SIG-M5 treated with dmso at 0.1 percent for 504 hours (cell line): ENCODE measurements around the gene MBNL1.
"Not testable (repeated sequence)": the region's sequence is repeated elsewhere in the genome, so short reads cannot be mapped to it uniquely, and the experiment has no call there.

Experiments used
- DNase-seq: peaks from one replicate; lab custom pipeline; 2025; ENCODE audit not compliant: unreplicated experiment; lab: John Stamatoyannopoulos, UW

The MBNL1 gene

GRCh38 chr3:152345233-152345632 is 76.5 kb downstream of the MBNL1 start:
- DNase-seq: no peak

- no peak for DNase-seq
Measured at GRCh38 chr3:152346058-152346457, 77.3 kb downstream of the MBNL1 start.

- DNase-seq: no peak
Measured at GRCh38 chr3:152346740-152347139, 78.0 kb downstream of the MBNL1 start.

DNA sequence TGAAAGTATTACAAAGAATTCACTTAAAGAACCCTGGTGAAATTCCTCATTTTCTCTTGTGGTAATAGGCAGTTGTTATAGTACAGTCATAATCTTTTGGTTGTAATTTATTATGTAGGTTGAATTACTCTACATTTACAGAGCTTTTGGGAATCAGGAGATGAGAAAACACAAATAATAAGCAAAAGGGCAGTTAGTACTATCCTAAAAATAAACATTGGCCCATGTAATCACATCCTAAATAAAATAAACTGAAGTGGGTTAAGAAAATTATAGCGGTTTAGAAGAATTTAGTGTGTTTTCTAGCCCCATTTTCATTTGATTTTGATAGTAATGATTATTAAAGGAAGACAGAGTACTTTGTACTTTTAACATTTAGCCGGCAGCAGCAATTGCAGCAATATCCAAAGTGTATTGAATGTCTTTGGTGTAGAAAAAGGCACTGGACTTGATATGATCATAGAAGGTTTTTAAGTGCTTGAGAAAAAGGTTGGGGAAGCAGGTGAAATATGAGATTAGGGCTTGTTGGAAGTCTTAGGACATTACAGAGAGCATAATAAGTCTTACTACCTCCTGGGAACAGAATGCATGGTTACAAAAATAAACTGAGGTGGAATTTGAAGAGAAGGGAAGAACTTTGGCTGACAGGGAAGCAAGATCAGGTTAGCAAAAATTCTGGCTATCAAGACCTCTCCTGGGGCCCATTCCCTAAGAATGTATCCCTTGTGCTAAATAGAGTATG is 79.9 kb downstream of the MBNL1 start:
- no peak for DNase-seq

GRCh38 chr3:152349392-152349791 is 80.7 kb downstream of the MBNL1 start:
- no peak for DNase-seq

- no peak for DNase-seq
Measured at GRCh38 chr3:152350139-152350538, 81.4 kb downstream of the MBNL1 start.

DNA sequence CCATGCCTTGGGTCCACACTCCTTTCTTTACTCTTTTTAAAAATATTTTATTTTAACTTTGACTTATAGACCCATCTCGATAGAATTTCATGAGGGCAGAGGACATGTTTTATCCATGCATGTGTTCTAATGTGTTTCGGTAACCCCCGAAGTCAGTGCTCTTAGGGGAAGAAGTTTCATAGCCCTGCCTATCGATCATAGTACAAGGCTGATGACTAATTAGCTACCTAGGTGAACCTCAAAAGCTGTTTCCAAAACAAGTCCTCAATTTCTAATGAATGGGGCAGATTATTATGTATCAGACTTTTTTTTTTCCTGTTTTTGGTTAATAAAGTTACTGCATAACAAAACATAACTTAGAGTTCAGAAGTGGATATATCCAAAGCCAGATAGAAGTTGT is 82.0 kb downstream of the MBNL1 start:
- DNase-seq: no peak

DNA sequence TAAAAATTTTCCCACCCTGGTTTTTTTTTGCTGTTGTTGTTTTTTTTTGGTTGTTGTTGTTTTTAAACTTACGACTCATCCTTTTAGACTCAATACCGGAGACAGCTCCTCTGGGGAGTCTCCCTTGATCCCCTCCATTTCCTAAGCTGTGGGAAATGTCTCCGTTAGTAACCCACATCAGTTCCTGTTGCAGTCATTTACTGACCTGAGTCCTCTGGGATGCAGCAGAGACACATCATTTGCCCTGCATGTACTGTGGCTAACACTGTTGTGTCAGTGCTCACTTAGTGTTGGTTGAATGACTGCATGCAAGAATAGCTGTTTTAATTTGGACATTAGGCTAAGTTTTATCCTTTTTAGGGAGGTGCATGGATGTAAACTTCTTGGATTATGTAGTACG is 83.8 kb downstream of the MBNL1 start:
- DNase-seq: no peak

DNA sequence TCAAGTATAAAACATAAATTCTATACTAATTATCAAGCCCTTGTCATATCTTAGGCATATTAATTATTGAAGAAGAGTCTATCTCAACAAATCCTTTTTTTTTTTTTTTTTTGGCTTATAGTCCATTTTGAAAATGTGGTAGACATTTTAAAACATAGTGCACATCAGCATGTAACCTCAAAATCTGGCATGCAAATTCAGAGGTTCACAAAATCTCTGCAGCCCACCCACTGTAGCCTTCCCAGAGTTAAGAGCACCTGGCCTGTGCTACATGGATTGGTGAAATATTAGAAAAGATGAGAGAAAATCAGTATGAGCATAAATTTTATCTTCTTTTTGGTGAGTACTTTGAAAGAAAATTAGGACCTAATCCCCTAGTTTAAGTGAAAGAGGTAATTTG is 84.8 kb downstream of the MBNL1 start:
- DNase-seq: no peak

DNA sequence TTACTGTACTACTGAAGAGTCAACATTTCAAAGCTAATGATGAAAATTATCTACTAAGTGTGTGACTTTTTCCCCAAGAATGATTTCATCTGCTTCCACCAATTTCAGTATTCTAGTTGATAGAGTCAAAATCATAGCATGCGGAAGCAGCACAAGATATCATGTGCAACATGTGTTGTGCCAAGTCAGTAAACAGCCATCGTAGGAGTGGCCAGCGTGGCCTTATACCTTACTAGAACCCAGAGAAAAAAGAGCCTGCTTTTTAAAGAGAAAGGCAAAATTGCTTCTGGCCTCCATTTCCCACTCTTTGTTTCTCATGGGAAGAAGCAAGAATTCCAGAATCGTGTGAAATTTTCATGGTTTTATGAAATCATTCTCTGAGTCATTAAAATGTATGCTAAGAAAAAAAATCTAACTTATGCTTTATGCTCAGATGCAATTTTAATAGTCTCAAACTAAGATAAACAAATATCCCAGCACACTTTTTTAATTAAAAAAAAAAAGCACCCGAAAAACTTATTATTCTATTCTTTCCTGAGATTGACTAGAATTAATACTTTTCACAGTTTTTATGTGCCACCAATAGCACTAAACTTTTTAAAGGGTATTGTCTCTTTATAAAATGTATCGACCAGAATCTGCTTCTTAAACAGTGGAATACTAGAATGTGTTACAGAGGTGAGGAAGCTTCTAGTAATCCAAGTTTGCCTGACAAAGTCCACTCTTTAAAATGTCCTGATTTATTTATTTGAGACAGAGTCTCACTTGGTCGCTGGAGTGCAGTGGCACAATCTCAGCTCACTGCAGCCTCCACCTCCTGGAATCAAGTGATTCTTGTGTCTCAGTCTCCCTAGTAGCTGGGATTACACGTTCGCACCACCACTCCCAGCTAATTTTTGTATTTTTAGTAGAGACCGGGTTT is 87.3 kb downstream of the MBNL1 start:
- no peak for DNase-seq

GRCh38 chr3:152356870-152357276 is 88.1 kb downstream of the MBNL1 start:
- no peak for DNase-seq

- DNase-seq: no peak
Measured at GRCh38 chr3:152357587-152357986, 88.9 kb downstream of the MBNL1 start.

DNA sequence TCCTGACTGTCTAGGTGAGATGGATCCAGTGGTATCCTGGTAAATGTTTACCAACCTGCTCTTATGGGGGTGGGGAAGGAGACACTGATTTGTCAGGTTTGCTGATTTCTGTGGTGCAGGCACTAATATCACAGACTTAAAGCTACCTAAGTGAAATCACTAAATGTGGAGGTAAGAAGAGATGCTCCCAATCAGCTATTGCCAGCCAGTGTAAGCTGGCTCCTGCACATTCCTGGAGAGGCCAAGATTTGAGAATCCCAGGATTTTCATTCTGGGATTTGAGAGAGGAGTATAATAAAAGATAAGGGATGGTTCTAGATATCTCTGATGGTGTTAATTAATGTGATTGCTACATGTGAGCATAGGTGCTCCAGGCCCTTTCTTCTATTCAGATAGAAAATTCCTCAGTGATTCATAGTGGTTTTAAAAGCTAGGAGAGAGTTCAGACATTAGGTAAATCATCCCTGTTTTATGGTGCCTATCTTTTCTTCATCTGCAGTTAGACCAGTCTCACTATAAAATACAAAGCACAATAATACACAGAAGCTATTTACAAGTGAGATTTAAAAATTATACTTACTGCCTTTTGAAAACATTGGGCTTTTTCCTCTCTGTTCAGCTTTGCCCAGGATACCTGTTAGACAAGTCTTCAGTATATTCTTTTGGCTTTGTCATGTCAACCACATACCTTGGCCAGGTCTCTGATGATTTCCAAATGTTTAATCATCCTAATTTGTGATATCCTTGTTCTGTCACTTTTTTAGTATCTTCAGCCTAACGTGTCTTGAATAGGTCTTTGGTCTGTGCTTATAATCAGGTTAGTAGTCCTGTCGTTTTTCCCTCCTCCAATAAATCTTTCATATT is 90.9 kb downstream of the MBNL1 start:
- DNase-seq: peak; percentile 64

GRCh38 chr3:152360302-152360701 is 91.6 kb downstream of the MBNL1 start:
- DNase-seq: no peak

DNA sequence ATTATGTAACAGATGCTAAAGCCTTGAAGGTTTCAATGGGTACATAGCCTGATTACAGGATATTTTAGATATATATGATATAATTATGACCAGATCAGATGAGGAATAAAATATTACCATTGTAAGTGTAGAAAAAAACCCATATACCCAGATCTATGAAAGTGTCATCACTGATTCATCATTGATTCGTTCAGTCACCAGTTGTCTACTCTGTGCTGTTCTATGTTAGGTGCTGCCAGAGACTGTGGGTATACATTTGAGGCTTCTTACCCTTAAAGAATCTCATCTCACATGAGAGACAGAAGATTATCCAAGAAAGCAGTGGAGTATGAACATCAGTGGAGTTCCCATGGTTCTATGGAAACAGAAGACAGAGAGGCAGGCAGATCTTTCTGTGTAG is 92.2 kb downstream of the MBNL1 start:
- no peak for DNase-seq

- no peak for DNase-seq
Measured at GRCh38 chr3:152362086-152362485, 93.4 kb downstream of the MBNL1 start.

GRCh38 chr3:152364237-152364636 is 95.5 kb downstream of the MBNL1 start:
- no peak for DNase-seq

GRCh38 chr3:152365126-152365525 is 96.4 kb downstream of the MBNL1 start:
- no peak for DNase-seq

GRCh38 chr3:152365766-152366593 is 97.3 kb downstream of the MBNL1 start:
- no peak for DNase-seq

GRCh38 chr3:152367192-152367591 is 98.5 kb downstream of the MBNL1 start:
- DNase-seq: not testable (repeated sequence)
